PC-9 (cell line): ENCODE results near the gene IER5L. TPM values are rescaled to one million over a fixed set of nuclear protein-coding genes. Genes with fewer than 3 reads are reported as not detected.

Source experiments
- BruUV-seq: library from RNA; stranded (reverse); fragments of 400-500 nt; replicated peaks from 2 replicates; lab custom pipeline; 2021; lab: Mats Ljungman, UMichigan
- CTCF ChIA-PET: fragments of 300-600 bp; sonication (Branson Sonifier 250); formaldehyde crosslinking; loops from one replicate; lab custom pipeline; 2022; ENCODE audit warnings: antibody characterized with exemption; lab: Charles Lee
- POLR2A ChIA-PET: fragments of 300-600 bp; sonication (Branson Sonifier 250); formaldehyde crosslinking; loops from one replicate; lab custom pipeline; 2022; ENCODE audit warnings: antibody characterized with exemption; ENCODE audit not compliant: unreplicated experiment; lab: Charles Lee
- DNase-seq, 2 experiments: peaks; one replicate each; pipeline versions ENCODE4 v3.0.0 to v3.0.0-alpha.2; 2015 to 2022; ENCODE audit warnings: mixed read lengths in 1 of 2
- H2AFZ ChIP-seq: fragments of 200-600 bp; sonication (generic); 2 replicates; pipeline ENCODE4 v1.8.1; 2017; ENCODE audit warnings: antibody characterized with exemption
- H3F3A ChIP-seq: fragments of 200-600 bp; sonication (generic); 2 replicates; pipeline ENCODE4 v1.8.1; 2017; ENCODE audit warnings: antibody characterized with exemption, mild to moderate bottlenecking, low read depth; ENCODE audit not compliant: insufficient read depth
- H3K27ac ChIP-seq: fragments of 200-600 bp; sonication (generic); 2 replicates; pipeline ENCODE4 v1.6.1; 2016; ENCODE audit warnings: mixed run types
- H3K27me3 ChIP-seq: fragments of 200-600 bp; sonication (generic); 2 replicates; pipeline ENCODE4 v1.6.1; 2016; ENCODE audit warnings: low read depth, mixed run types; ENCODE audit not compliant: insufficient read depth
- H3K36me3 ChIP-seq: fragments of 200-600 bp; sonication (generic); 2 replicates; pipeline ENCODE4 v1.6.1; 2016; ENCODE audit warnings: low read depth, mixed run types
- H3K4me1 ChIP-seq: fragments of 200-600 bp; sonication (generic); replicated peaks from 2 replicates; pipeline ENCODE4 v1.6.1; 2016; ENCODE audit warnings: mixed run types; ENCODE audit not compliant: insufficient read depth
- H3K4me2 ChIP-seq: fragments of 200-600 bp; sonication (generic); 2 replicates; pipeline ENCODE4 v1.6.1; 2017; ENCODE audit warnings: mixed run types
- H3K4me3 ChIP-seq: fragments of 200-600 bp; sonication (generic); 2 replicates; pipeline ENCODE4 v1.6.1; 2016; ENCODE audit warnings: mixed run types
- H3K79me2 ChIP-seq: fragments of 200-600 bp; sonication (generic); 2 replicates; pipeline ENCODE4 v1.6.1; 2017; ENCODE audit warnings: low read depth, mixed run types
- H3K9me2 ChIP-seq: fragments of 200-600 bp; sonication (generic); 2 replicates; pipeline ENCODE4 v1.8.1; 2017; ENCODE audit warnings: mild to moderate bottlenecking; ENCODE audit not compliant: insufficient read depth
- H3K9me3 ChIP-seq: fragments of 200-600 bp; sonication (generic); 2 replicates; pipeline ENCODE4 v1.8.1; 2016; ENCODE audit warnings: low read depth; ENCODE audit not compliant: insufficient read depth
- H4K20me1 ChIP-seq: fragments of 200-600 bp; sonication (generic); 2 replicates; pipeline ENCODE4 v1.8.1; 2017; ENCODE audit not compliant: insufficient read depth
- EZH2 ChIP-seq: fragments of 200-600 bp; sonication (generic); IDR thresholded peaks from 2 replicates; pipeline ENCODE4 v1.8.0; 2017; ENCODE audit warnings: antibody characterized with exemption, low read depth
- intact Hi-C: fragments of 100-400 bp; cut with micrococcal nuclease; formaldehyde crosslinking; loops from one replicate; pipeline ENCODE4 v1.10.0; 2022; ENCODE audit not compliant: unreplicated experiment
- total RNA-seq: library from RNA; stranded (reverse); gene quantifications from 2 replicates; pipeline ENCODE4 v1.2.3, GENCODE V29; 2021
- TF ChIP-seq, protein P1 (sequence below): fragments of 200-600 bp; sonication (generic); conservative IDR thresholded peaks from 2 replicates; pipeline ENCODE4 v1.6.1; 2017; ENCODE audit warnings: mixed run types, antibody characterized with exemption, mild to moderate bottlenecking, moderate library complexity

IER5L gene
- total RNA-seq, 1 experiment from 2014 or later, result 37.3 TPM

DNA sequence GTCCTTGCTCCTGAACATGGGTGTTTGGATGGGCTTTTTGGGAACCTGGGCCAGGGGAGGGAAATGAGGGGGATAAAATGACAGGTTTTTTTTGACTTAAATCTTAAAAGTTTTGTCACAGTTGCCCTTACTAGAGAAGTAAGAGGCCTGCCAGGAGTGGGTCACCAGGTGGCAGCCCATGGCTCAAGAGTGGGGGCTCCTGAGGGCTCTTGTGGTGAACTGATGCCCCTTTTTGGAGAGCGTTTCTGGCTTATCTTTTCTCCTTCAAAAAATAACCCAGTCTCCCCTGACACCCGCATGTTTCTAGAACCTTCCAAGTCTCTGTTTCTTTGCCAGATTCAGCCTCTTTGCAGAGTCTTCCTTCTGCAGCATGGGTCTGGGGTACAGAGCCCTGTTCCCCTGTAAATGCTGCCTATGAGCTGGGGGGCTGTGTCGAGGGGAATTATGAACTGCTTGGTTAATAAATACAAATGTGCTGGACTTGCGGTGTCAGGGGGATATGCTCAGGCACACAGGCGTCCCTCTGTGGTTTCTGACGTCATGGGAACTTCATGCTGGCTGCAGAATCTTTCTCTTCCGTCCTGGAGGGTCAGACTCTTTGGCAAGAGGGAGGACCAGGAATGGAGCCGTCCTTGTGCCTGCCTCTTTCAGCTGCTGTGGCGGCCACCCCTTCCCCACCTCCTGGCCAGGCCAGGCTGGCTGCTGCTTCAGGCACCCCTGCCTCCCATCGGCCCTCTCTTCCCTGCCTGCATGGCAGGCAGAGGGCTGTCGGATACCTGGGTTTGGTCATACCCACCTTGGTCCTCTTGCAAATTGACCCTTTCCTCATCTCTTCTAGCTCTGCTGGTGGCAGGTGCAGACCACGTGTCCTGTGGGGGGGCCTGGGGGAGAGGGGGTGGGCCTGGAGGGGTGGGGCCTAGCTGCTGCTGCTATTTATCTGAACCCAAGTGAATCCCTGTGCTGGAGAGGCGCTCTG lies 36.7 kb downstream of the IER5L start:
- peaks cover 56% of the 10 kb centered on the region for H3K4me1 ChIP-seq
- H3F3A ChIP-seq, result peaks cover 42% of the 10 kb centered on the region; the same call in 1 of the 2 replicates
- H3K79me2 ChIP-seq, result peaks cover 19% of the 10 kb centered on the region
- DNase-seq, result peak in 1 of 2 experiments; percentile 38
- ChIA-PET CTCF (interaction anchor here (0.6 to 2.4 kb wide), 9 partner anchors 10 to 483 kb away, joined by 3 to 36 read pairs (median 10); no protein-coding TSS in a partner anchor), POLR2A (interaction anchor here (0.6 to 1.7 kb wide), 10 partner anchors 16 to 470 kb away, joined by 3 to 21 read pairs (median 6); no protein-coding TSS in a partner anchor)
- H3K36me3 ChIP-seq, result 0 out of 2 replicates have a peak, but pooled peaks cover 5% of the 10 kb centered on the region
- H3K27ac ChIP-seq, result peak overlapping the region; percentile 100
- peak overlapping the region; percentile 100 for H3K4me2 ChIP-seq
- H4K20me1 ChIP-seq, result no peaks in the 10 kb centered on the region
- no peak overlapping the region for H2AFZ ChIP-seq
- intact Hi-C loops, result no loop called here
- no peak for TF ChIP-seq EZH2
- TF ChIP-seq, protein P1, sequence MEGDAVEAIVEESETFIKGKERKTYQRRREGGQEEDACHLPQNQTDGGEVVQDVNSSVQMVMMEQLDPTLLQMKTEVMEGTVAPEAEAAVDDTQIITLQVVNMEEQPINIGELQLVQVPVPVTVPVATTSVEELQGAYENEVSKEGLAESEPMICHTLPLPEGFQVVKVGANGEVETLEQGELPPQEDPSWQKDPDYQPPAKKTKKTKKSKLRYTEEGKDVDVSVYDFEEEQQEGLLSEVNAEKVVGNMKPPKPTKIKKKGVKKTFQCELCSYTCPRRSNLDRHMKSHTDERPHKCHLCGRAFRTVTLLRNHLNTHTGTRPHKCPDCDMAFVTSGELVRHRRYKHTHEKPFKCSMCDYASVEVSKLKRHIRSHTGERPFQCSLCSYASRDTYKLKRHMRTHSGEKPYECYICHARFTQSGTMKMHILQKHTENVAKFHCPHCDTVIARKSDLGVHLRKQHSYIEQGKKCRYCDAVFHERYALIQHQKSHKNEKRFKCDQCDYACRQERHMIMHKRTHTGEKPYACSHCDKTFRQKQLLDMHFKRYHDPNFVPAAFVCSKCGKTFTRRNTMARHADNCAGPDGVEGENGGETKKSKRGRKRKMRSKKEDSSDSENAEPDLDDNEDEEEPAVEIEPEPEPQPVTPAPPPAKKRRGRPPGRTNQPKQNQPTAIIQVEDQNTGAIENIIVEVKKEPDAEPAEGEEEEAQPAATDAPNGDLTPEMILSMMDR, result no peak
- H3K27me3 ChIP-seq, result no peaks in the 10 kb centered on the region
- no TSS peak for BruUV-seq
- H3K9me2 ChIP-seq, result no peaks in the 10 kb centered on the region
- no peaks in the 10 kb centered on the region for H3K9me3 ChIP-seq
- H3K4me3 ChIP-seq, result peak overlapping the region; percentile 91

DNA sequence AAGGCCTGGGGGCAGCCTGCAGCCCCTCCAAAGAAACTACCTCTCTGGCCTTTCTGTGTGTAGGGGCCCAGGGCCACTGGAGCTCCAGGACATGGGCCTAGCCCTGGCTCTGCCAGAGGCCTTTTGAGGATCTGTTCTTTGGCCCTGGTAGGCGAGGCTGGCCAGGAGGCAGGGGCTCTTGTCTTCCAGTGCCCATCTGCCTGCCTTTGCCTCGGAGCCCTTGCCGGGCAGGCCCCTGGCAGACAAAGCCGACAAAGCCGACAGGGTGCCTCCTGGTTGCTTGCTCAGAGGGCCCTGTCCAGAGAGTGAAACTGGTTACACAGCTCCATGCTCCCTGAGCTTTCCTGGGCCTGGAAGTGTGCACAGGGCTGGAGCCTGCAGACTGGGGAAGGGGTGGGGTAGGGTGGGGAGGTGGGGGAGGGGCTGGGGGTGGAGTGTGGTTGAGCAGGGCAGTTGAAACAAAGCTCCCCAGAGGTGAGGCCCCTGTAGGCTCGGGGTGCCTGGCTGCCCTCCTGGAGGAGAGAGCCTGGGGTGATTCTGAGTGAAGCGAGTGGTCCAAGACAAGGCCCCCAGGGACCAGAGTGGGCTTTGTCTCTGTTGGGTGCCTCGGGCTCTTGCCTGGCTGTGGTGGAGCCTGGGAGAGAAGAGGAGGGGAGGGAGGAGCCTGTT lies 37.5 kb downstream of the IER5L start:
- Histone ChIP-seq H3K4me1 (peaks cover 49% of the 10 kb centered on the region), H3K9me2 (no peaks in the 10 kb centered on the region), H3K4me2 (peak overlapping the region; percentile 100), H3K27ac (peak overlapping the region; percentile 100), H2AFZ (no peak overlapping the region), H3F3A (peaks cover 40% of the 10 kb centered on the region; the same call in 1 of the 2 replicates), H3K9me3 (no peaks in the 10 kb centered on the region), H3K79me2 (peaks cover 19% of the 10 kb centered on the region), H3K36me3 (0 out of 2 replicates have a peak, but pooled peaks cover 5% of the 10 kb centered on the region), H3K4me3 (peak overlapping the region; percentile 91), H4K20me1 (no peaks in the 10 kb centered on the region), H3K27me3 (no peaks in the 10 kb centered on the region)
- CTCF ChIA-PET, result interaction anchor here (0.6 to 2.7 kb wide), 13 partner anchors 9 to 483 kb away, joined by 3 to 21 read pairs (median 4); partner anchors contain the start of gene IER5L
- POLR2A ChIA-PET, result interaction anchor here (0.6 to 1.7 kb wide), 16 partner anchors 27 to 637 kb away, joined by 3 to 22 read pairs (median 5); partner anchors contain the start of gene IER5L
- BruUV-seq, result TSS peak; percentile 76
- intact Hi-C loops, result loop anchor here (1.0 kb wide), 6 partner anchors 27 to 430 kb away; no protein-coding TSS in a partner anchor
- TF ChIP-seq EZH2, result no peak
- TF ChIP-seq, protein P1, result no peak
- peak; percentile 44 to 70 for DNase-seq
